Measurements from ENCODE around the gene ALDH8A1.

GRCh38 chr6:134932535-134933470 lies 17.1 kb downstream of the ALDH8A1 start:
- no peak for TF ChIP-seq CTCF (IDR thresholded peaks at IDR 0.05)
- TF ChIP-seq POLR2AphosphoS5 (IDR thresholded peaks at IDR 0.05): no peak

Measured in stomach (tissue), 4 donors.